B cell (primary cell): Measurements from ENCODE around the gene COQ9.

Experiments used
- EZH2 ChIP-seq: IDR thresholded peaks from 2 replicates; pipeline ENCODE4 v1.6.1; 2012; ENCODE audit warnings: borderline replicate concordance, low read depth, mild to moderate bottlenecking, moderate library complexity, low read length; ENCODE audit not compliant: insufficient read depth, poor library complexity, severe bottlenecking
- TF ChIP-seq, protein P1 (sequence below): fragments of 200-600 bp; IDR thresholded peaks from one replicate; pipeline ENCODE4 v1.8.0; 2022; ENCODE audit warnings: antibody characterized with exemption, mild to moderate bottlenecking

DNA sequence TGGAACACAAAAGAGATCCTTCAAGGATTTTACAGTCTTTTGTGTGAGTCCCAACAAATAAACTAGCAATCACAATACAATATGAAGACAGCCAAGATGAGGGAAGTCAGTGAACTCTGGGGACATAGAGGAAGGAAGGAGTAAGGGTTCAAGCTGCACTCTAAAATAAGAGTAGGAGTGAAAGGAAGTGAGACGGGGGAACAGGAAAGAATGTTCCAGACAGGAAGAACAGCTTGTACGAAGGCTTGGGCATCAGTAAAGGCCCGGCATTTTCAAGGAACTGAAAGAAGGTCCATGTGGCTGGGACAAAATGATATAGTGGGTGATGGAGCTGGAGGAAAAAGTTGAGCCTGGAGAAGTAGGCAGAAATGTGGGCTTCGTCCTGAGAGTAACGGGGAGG, 38.2 kb upstream of the COQ9 start:
- TF ChIP-seq, protein P1, sequence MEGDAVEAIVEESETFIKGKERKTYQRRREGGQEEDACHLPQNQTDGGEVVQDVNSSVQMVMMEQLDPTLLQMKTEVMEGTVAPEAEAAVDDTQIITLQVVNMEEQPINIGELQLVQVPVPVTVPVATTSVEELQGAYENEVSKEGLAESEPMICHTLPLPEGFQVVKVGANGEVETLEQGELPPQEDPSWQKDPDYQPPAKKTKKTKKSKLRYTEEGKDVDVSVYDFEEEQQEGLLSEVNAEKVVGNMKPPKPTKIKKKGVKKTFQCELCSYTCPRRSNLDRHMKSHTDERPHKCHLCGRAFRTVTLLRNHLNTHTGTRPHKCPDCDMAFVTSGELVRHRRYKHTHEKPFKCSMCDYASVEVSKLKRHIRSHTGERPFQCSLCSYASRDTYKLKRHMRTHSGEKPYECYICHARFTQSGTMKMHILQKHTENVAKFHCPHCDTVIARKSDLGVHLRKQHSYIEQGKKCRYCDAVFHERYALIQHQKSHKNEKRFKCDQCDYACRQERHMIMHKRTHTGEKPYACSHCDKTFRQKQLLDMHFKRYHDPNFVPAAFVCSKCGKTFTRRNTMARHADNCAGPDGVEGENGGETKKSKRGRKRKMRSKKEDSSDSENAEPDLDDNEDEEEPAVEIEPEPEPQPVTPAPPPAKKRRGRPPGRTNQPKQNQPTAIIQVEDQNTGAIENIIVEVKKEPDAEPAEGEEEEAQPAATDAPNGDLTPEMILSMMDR, result no peak
- no peak for TF ChIP-seq EZH2
